HT1080 (cell line): Measurements from ENCODE around the gene DOCK1. TPM values are rescaled to one million over a fixed set of nuclear protein-coding genes. Genes with fewer than 3 reads are reported as not detected.

ENCODE experiments used
- DNase-seq: peaks from one replicate; pipeline ENCODE4 v3.0.0-alpha.2; 2015; ENCODE audit warnings: low read depth
- total RNA-seq: library from RNA; depleted of rRNA; stranded (reverse); fragments of >200 nt; shearing (Covaris generic); gene quantifications from 2 replicates; pipeline ENCODE4 v1.2.3, GENCODE V29; 2014

DOCK1 gene
- total RNA-seq, 1 experiment from 2014 or later, result 28.6 TPM

DNA sequence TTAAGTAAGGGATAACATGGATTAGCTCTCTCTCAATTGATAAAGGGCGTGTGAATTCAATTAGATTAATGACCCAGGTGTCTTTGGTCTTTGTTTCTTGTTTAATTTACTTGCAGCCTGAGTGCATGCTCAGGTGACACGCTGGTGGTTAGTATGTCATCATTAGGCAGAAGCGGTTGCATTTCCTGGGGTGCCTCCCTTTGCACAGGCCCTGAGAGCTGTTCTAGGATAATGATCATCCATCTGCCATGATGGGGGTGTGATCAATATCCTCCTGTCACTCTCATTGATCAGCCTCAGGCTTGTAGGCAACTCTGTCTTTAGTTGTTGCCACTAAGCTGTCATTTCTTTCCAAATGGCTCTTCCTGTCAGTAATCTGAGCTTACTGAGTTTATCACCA is 544.3 kb downstream of the DOCK1 start:
- DNase-seq, result no peak

GRCh38 chr10:127450644-127451043 is 545.4 kb downstream of the DOCK1 start:
- DNase-seq, result no peak

DNA sequence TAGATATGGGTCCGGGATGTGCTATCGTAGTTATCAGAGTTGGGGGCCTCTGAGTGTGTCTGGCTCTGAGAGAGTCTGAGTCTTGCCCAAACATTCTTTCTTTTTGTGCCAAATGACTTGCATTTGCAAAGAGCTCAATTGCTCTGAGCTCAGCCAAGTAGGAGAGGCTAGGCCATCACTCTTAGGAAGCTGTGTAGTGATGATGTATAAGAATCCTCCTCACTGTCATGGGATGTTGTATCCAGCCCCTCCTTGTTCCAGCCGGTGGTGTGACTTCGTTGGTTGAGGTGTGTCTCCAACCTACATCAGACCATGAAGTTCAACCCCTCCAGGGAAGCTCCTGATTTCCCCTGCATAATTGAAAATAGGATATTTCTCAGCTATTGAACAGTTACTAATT is 546.4 kb downstream of the DOCK1 start:
- no peak for DNase-seq

- no peak for DNase-seq
Measured at GRCh38 chr10:127452568-127452967, 547.3 kb downstream of the DOCK1 start.

DNA sequence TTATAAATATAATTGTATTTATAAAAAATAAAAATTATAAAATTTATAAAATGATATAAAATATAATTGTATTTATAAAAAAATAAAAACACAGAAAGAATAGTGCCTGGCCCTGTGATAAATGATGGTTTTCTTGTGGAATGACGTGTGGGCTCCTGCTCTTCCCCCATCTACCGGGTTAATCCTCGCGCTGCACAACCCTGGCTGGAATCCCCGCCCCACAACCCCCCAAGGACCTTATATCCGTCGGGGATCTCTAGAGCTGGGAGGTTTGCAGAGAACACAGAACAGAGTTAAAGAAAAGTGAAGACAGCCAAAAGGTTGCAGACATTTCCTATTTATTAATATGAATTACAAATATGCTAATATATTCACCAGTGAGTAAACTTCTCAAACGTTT is 548.5 kb downstream of the DOCK1 start:
- no peak for DNase-seq

- DNase-seq, result no peak
Measured at GRCh38 chr10:127456122-127456521, 550.9 kb downstream of the DOCK1 start.

- DNase-seq, result no peak
Measured at GRCh38 chr10:127458016-127458810, 553.0 kb downstream of the DOCK1 start.

- DNase-seq, result no peak
Measured at GRCh38 chr10:127458829-127459228, 553.6 kb downstream of the DOCK1 start.

GRCh38 chr10:127459918-127460317 is 554.7 kb downstream of the DOCK1 start:
- no peak for DNase-seq

DNA sequence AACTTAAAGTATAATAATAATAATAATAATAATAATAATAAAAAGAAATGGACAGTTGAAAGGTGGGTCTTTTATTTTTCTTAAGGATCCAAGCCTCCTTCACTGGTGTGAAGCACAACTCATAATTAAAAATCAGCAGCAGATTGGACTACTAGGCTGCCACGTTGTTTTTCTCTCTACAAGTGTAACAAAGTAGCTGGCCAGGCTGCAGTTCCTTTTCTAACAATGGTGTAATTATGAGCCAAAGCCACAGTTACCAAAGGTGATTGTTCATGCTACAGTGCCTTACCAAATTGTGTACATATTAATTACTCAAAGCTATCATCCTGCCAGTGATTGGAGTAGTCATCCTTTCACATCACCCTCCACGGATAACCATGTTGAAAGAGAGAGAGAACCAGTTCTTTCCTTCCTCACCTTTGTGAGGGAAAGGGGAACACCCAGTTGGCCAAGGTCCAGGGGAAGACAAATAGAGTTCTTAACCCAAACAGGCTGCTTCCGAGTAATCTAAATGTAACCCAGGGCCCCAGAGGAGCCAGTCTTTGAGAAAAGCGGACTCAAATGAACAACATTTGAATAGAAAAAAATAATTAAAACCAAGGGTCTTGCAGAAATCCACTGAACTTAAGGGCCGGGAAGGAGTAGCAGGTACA is 557.5 kb downstream of the DOCK1 start:
- no peak for DNase-seq

DNA sequence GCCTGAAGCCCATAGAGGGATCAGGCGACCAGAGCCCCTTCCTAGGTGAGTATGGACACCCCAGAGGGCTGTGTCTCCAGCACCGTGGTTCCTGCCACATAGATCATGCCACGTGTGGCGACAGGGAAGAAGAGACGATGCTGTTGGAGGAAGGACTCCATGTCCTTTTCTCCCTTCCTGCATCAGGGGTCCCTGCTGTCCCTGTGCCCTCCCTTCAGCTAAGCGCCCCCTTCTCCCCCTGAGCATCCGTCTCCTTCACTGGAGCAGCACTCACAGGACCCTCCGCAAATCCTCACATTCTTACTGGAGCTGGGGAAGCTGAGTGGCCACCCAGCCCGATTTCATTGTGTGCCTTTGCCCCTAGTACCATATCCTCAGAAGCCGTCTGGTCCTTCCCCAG is 558.3 kb downstream of the DOCK1 start:
- DNase-seq, result no peak

DNA sequence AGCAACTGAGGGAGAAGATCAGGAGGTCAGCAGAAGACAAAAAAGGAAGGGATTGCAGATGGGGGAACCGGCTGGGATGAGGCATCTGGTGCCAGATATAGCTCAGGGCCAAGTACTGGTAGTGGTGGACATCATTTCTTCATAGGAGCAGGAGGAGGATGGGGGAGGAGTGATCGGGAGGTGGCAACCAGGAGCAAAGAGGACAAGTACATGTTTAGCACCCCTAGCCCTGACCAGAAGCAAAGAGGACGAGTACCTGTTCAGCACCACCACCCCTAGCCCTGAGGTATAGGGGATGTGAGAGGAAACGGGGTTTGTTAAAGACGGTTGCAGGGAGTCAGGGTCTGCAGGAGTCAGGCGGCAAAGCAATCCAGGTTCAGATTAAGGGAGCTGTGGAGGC is 559.3 kb downstream of the DOCK1 start:
- no peak for DNase-seq

DNA sequence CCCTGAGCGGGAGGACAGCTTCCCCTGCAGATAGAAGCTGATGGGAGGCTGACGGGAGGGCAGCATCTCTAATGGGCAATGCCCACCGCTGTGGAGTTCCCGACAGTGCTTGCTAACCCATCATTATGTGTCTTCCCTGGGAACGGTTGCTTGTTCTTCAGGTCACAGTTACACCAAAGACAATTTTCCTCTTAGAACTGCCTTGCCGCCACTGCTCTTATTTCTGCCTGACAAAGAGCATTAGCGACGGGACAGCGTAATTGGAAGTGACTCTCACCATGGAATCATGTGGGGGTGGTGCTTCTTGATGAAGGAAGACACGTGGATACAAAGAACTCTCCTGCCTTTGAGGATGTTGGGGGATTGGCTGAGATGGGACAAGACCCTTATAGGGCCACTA is 562.6 kb downstream of the DOCK1 start:
- no peak for DNase-seq

DNA sequence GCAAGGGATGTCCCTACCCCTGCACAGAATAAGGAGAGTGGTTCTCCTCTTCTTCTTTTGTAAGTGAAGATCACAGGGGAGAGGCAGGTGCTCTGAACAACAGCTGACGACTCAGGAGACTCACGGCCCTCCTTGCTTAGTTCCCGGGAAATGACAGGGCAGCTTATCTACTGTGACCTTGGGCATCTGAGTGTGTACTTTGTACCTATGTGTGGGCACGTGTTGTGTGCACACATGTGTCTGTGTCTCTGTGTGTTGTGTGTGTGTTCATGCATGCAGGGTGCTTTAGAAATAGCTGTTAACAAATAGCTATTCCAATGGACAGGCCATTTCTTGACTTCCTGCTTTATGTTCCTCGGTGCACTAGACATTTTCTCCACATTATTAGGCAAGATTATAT is 563.4 kb downstream of the DOCK1 start:
- DNase-seq, result no peak

GRCh38 chr10:127470911-127471310 is 565.7 kb downstream of the DOCK1 start:
- no peak for DNase-seq

DNA sequence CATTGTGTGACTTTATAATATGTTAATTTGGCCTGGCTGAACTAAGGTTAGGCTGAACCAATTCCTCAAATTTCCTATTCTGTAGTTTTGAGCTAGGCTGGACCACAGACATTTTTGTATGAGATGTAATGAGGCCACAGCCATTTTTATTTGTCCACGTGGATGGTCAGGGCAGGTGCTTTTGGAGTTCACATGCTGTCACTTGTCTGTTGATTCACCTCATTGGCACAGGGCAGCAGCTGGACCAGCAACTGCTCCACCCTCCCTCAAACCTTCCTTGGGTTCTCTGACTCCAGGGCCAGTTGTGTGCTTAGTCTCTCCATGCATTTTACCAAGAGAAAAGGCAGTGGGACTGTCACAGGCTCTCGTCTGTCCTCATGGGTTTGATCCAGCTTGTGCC is 567.7 kb downstream of the DOCK1 start:
- DNase-seq, result no peak

GRCh38 chr10:127474501-127474900 is 569.3 kb downstream of the DOCK1 start:
- DNase-seq, result no peak

GRCh38 chr10:127485153-127485857 is 580.1 kb downstream of the DOCK1 start:
- DNase-seq, result peak; percentile 68

DNA sequence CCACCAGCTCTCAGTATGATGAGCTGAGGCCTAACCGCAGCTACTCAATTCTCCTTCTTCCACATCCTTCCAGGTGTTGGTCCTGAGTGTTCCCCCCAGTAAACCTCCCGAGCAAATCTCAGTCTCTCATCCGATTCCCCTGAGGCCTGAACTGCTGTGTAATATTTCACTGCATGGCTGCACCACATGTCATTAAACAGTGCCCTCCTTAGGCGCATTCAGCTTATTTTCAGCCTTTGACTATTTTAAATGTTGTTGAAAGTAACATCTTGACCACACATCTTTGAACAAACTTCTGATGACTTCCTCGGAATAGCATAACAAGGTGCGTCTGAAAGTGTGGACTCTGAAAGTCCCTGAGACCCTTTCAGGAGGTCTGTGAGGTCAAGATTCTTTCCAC is 581.1 kb downstream of the DOCK1 start:
- no peak for DNase-seq

DNA sequence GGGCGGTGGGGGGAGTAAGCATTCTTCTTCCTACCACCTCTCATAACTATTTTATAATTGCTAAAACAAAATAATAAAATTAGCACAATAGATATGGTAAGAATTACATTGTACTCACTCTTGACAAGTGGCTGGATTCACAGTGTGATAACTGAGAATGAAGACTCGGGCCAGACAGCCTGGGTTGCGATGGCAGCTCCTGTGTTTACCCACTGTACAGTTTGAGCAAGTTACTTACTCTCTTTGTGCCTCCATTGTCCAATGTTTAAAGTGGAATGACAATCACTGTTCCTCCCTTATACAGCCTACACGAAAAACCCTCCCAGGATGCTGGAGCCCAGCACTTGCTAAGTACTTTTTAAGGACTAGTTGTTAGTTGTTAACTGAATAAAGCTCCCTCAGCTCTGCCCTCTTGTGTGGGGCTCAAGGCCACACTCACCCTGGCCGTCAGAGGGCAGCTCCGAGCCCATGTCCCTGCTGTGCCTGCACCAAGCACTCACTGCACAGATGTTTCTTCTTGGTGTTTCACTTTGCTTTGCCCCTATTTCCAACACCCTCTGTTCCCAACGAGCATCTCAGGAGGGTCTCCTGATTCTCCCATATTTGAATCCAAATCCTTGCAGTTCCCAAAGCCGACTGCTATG is 587.5 kb downstream of the DOCK1 start:
- DNase-seq, result peak; percentile 13

GRCh38 chr10:127496035-127496434 is 590.8 kb downstream of the DOCK1 start:
- DNase-seq, result no peak

- no peak for DNase-seq
Measured at GRCh38 chr10:127497685-127498084, 592.5 kb downstream of the DOCK1 start.
